ENCODE results near the gene ATOSB.

- no peak for TF ChIP-seq CTCF (conservative IDR thresholded peaks at IDR 0.05; ENCODE audit: low read length)
- TF ChIP-seq EZH2phosphoT487 (IDR thresholded peaks at IDR 0.05; ENCODE audit: borderline replicate concordance), result no peak
Observed at GRCh38 chr9:35103660-35104191, 11.9 kb downstream of the ATOSB start.

Data from Loucy (cell line).